Coronary artery (tissue), 2 donors: Measurements from ENCODE around the gene SCGB1A1.
"Not testable (repeated sequence)": the region's sequence is repeated elsewhere in the genome, so short reads cannot be mapped to it uniquely, and the experiment has no call there.

Experiments
- DNase-seq: peaks from one replicate; pipeline ENCODE4 v3.0.0-alpha.2; 2017; ENCODE audit warnings: low spot score
- H3K27ac ChIP-seq, 2 donors: fragments of 200-600 bp; sonication (generic); one replicate each; pipeline ENCODE4 v1.5.1; 2016 to 2019
- H3K4me3 ChIP-seq: fragments of 200-600 bp; sonication (generic); 2 replicates; pipeline ENCODE4 v1.5.1; 2016; ENCODE audit warnings: mild to moderate bottlenecking, moderate library complexity
- CTCF ChIP-seq: fragments of 200-600 bp; sonication (generic); IDR thresholded peaks from one replicate; pipeline ENCODE4 v1.5.1; 2019; ENCODE audit warnings: antibody characterized with exemption

SCGB1A1 gene

DNA sequence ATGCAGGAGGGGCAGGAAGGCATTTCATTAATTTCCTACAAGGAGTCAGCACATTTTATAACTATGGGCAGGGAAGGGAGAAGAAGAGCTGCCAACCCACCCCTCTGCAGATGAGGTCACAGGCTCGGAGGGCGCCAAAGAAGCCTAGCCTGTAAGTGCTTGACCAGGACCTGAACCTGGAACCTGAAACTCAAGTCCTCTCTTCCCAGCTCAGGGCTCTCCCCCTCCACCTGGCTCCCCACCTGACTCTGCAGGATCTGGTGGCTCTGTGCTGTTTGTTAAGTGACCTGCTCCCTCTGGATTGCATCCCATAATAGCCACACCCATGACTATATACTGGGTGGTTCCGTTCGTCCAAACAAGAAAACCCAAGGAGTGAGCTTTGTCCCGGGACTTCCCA is 27.3 kb downstream of the SCGB1A1 start:
- Histone ChIP-seq H3K27ac (peak overlapping the region; percentile 79 to 86), H3K4me3 (no peak overlapping the region)
- no peak for TF ChIP-seq CTCF
- DNase-seq: no peak

GRCh38 chr11:62449451-62449851 is 30.6 kb downstream of the SCGB1A1 start:
- DNase-seq: no peak
- TF ChIP-seq CTCF: no peak
- no peak overlapping the region for H3K4me3 ChIP-seq
- H3K27ac ChIP-seq: no peak overlapping the region

DNA sequence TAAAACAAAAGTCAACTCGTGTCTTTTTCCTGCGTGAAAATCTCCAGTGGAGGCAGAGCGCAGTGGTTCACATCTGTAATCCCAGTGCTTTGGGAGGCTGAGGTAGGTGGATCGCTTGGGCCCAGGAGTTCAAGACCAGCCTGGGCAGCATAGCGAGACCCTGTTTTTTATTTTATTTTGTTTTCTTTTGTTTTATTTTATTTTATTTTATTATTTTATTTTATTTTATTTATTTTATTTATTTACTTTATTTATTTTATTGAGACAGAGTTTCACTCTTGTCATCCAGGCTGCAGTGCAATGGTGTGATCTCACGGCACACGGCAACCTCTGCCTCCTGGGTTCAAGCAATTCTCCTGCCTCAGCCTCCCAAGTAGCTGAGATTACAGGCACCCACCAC is 31.1 kb downstream of the SCGB1A1 start:
- not testable (repeated sequence) for DNase-seq, H3K4me3 ChIP-seq, H3K27ac ChIP-seq

GRCh38 chr11:62450543-62451240 is 31.9 kb downstream of the SCGB1A1 start:
- Histone ChIP-seq H3K4me3 (no peak overlapping the region), H3K27ac (no peak overlapping the region)
- no peak for DNase-seq
- TF ChIP-seq CTCF: no peak

DNA sequence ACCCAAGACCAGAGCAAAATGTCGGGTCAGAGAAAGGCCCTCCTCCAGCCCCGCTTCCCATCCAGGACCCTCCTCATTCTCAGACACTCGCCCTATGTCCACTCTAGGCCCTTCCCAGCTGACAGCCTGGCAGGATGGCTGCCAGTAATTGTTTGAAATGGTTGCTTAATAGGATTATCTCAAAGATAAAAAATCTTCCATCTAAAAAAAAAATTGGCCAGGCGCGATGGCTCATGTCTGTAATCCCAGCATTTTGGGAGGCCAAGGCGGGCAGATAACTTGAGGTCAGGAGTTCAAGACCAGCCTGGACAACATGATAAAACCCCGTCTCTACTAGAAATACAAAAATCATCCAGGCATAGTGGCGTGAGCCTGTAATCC is 32.4 kb downstream of the SCGB1A1 start:
- no peak overlapping the region for H3K27ac ChIP-seq
- no peak for DNase-seq

DNA sequence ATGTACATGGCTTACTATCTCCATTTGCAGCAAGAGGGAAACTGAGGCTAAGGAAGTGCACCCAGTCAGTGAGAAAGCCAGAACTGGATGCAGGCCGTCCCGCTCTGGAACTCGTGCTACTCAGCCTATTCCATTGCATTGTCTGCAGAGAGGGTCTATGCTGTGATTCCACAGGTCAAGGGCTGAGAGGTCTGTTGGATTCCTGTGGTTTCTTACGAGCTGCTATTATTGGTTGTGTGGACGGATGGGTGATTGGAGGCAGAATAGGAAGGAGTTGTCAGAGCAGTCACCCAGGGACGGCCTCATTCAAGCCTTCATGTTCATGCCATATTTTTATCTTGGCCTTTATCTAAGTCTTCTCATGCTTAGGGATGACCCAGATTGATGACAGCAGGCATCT is 33.4 kb downstream of the SCGB1A1 start:
- no peak for DNase-seq
- no peak for TF ChIP-seq CTCF
- H3K27ac ChIP-seq: no peak overlapping the region
- no peak overlapping the region for H3K4me3 ChIP-seq

More for the DNA sequence above, 32.4 kb downstream of the SCGB1A1 start:
- no peak for TF ChIP-seq CTCF
- H3K4me3 ChIP-seq: no peak overlapping the region

DNA sequence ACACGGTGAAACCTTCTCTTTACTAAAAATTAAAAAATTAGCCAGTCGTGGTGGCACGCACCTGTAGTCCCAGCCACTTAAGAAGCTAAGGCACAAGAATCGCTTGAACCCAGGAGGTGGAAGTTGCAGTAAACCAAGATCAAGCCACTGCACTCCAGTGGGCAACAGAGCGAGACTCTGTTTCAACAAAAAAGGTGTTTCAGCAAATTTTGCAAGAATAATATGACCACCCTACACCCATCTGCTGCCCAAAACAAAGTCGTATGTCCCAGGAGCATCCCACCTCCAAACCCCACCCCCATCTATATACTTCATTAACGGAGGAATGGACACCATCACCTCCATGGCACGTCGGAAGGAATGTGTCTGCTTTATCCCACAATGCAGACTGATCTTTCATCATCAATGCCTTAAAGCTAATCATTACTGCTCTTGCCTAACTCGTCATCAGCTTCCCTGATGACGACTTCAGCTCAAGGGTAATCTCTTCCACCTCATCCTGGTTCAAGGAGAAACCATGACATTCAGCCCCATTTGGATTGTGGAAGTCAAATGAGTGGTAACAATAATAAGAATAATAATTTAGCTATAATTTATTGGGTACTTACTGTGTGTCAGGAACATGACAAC is 34.1 kb downstream of the SCGB1A1 start:
- H3K4me3 ChIP-seq: no peak overlapping the region
- no peak for TF ChIP-seq CTCF
- DNase-seq: no peak

More for the DNA sequence above, 34.1 kb downstream of the SCGB1A1 start:
- no peak overlapping the region for H3K27ac ChIP-seq
